ENCODE data around the gene SMYD5. TPM values are rescaled to one million over a fixed set of nuclear protein-coding genes. Genes with fewer than 3 reads are reported as not detected.
"Not testable (repeated sequence)": the region's sequence is repeated elsewhere in the genome, so short reads cannot be mapped to it uniquely, and the experiment has no call there.

Gene SMYD5
- polyA plus RNA-seq, 3 donors = 32.8 to 42.6 (median 33.1) TPM

- DNase-seq (ENCODE audit: extremely low read depth in 1 of 11, low read depth in 9 of 11, low spot score in 4 of 11) = no peak
Observed at GRCh38 chr2:73254343-73255006, 40.4 kb downstream of the SMYD5 start.

GRCh38 chr2:73255007-73255644 is 41.1 kb downstream of the SMYD5 start:
- no peak for DNase-seq (ENCODE audit: extremely low read depth in 1 of 11, low read depth in 9 of 11, low spot score in 4 of 11)

GRCh38 chr2:73255907-73256617 is 42.0 kb downstream of the SMYD5 start:
- DNase-seq (ENCODE audit: extremely low read depth in 1 of 11, low read depth in 9 of 11, low spot score in 4 of 11) = no peak

GRCh38 chr2:73256618-73256922 is 42.5 kb downstream of the SMYD5 start:
- no peak for DNase-seq (ENCODE audit: extremely low read depth in 1 of 11, low read depth in 9 of 11, low spot score in 4 of 11)

- no peak for DNase-seq (ENCODE audit: extremely low read depth in 1 of 11, low read depth in 9 of 11, low spot score in 4 of 11)
Observed at GRCh38 chr2:73257021-73257420, 43.0 kb downstream of the SMYD5 start.

- DNase-seq (ENCODE audit: extremely low read depth in 1 of 11, low read depth in 9 of 11, low spot score in 4 of 11) = no peak
Observed at GRCh38 chr2:73257425-73258125, 43.5 kb downstream of the SMYD5 start.

GRCh38 chr2:73258186-73258912 is 44.3 kb downstream of the SMYD5 start:
- no peak for DNase-seq (ENCODE audit: extremely low read depth in 1 of 11, low read depth in 9 of 11, low spot score in 4 of 11)

- no peak for DNase-seq (ENCODE audit: extremely low read depth in 1 of 11, low read depth in 9 of 11, low spot score in 4 of 11)
Observed at GRCh38 chr2:73258913-73259215, 44.8 kb downstream of the SMYD5 start.

GRCh38 chr2:73259276-73259675 is 45.2 kb downstream of the SMYD5 start:
- DNase-seq (ENCODE audit: extremely low read depth in 1 of 11, low read depth in 9 of 11, low spot score in 4 of 11) = no peak

- no peak for DNase-seq (ENCODE audit: extremely low read depth in 1 of 11, low read depth in 9 of 11, low spot score in 4 of 11)
Observed at GRCh38 chr2:73259704-73260337, 45.8 kb downstream of the SMYD5 start.

- DNase-seq (ENCODE audit: extremely low read depth in 1 of 11, low read depth in 9 of 11, low spot score in 4 of 11) = no peak
Observed at GRCh38 chr2:73260338-73260984, 46.4 kb downstream of the SMYD5 start.

- DNase-seq (ENCODE audit: extremely low read depth in 1 of 11, low read depth in 9 of 11, low spot score in 4 of 11) = no peak
Observed at GRCh38 chr2:73262108-73262651, 48.1 kb downstream of the SMYD5 start.

- DNase-seq (ENCODE audit: extremely low read depth in 1 of 11, low read depth in 9 of 11, low spot score in 4 of 11) = not testable (repeated sequence)
Observed at GRCh38 chr2:73262691-73263429, 48.8 kb downstream of the SMYD5 start.

GRCh38 chr2:73263540-73264331 is 49.7 kb downstream of the SMYD5 start:
- DNase-seq (ENCODE audit: extremely low read depth in 1 of 11, low read depth in 9 of 11, low spot score in 4 of 11) = no peak

- no peak for DNase-seq (ENCODE audit: extremely low read depth in 1 of 11, low read depth in 9 of 11, low spot score in 4 of 11)
Observed at GRCh38 chr2:73264332-73264606, 50.2 kb downstream of the SMYD5 start.

GRCh38 chr2:73264783-73265182 is 50.7 kb downstream of the SMYD5 start:
- DNase-seq (ENCODE audit: extremely low read depth in 1 of 11, low read depth in 9 of 11, low spot score in 4 of 11) = no peak
